CD14-positive monocyte (primary cell): ENCODE results near the gene CMSS1. TPM values are rescaled to one million over a fixed set of nuclear protein-coding genes. Genes with fewer than 3 reads are reported as not detected.

ENCODE experiments used
- DNase-seq, 3 donors: peaks; one replicate each; pipeline ENCODE4 v3.0.0-alpha.2; 2011 to 2022
- H2AFZ ChIP-seq: 2 replicates; pipeline ENCODE4 v1.6.0; 2012; ENCODE audit warnings: mild to moderate bottlenecking, low read depth, low read length, inconsistent platforms; ENCODE audit not compliant: insufficient read depth, poor library complexity, severe bottlenecking
- H3K27ac ChIP-seq, 2 donors: 1 replicate in 1 of 2; 2 replicates in 1 of 2; pipeline ENCODE4 v1.5.1; 2012 to 2013; ENCODE audit warnings: low read length in 2 of 2, control low read depth in 1 of 2, inconsistent platforms in 1 of 2, low read depth in 1 of 2, mild to moderate bottlenecking in 1 of 2
- H3K27me3 ChIP-seq, 2 donors: one replicate each; pipeline versions ENCODE4 v1.6.0 to v1.6.1; 2011 to 2013; ENCODE audit warnings: low read length in 2 of 2; ENCODE audit not compliant: control insufficient read depth in 2 of 2, insufficient read depth in 2 of 2
- H3K36me3 ChIP-seq, 2 donors: replicated peaks in 1 of 2; 1 replicate in 1 of 2; 2 replicates in 1 of 2; pipeline versions ENCODE4 v1.5.1 to v1.6.1; 2012 to 2013; ENCODE audit warnings: low read length in 2 of 2, control low read depth in 1 of 2, inconsistent platforms in 1 of 2, mild to moderate bottlenecking in 1 of 2; ENCODE audit not compliant: insufficient read depth in 2 of 2, control insufficient read depth in 1 of 2
- H3K4me1 ChIP-seq, 2 donors: 1 replicate in 1 of 2; 2 replicates in 1 of 2; pipeline versions ENCODE4 v1.5.1 to v1.6.1; 2012 to 2013; ENCODE audit warnings: low read length in 2 of 2, control low read depth in 1 of 2, inconsistent platforms in 1 of 2, mild to moderate bottlenecking in 1 of 2, moderate library complexity in 1 of 2; ENCODE audit not compliant: insufficient read depth in 2 of 2, control insufficient read depth in 1 of 2
- H3K4me2 ChIP-seq: replicated peaks from 2 replicates; pipeline ENCODE3; 2012; ENCODE audit warnings: low read length, moderate library complexity, mild to moderate bottlenecking; ENCODE audit not compliant: poor library complexity, severe bottlenecking; ENCODE audit errors: extremely low read depth
- H3K4me3 ChIP-seq, 3 experiments: fragments of 200-600 bp in 1 of 3; sonication (generic) in 1 of 3; replicated peaks in 1 of 3; 1 replicate in 2 of 3; 2 replicates in 1 of 3; pipeline ENCODE4 v1.5.1; 2011 to 2013; ENCODE audit warnings: low read length in 3 of 3, mild to moderate bottlenecking in 3 of 3, control low read depth in 2 of 3, low read depth in 2 of 3, inconsistent platforms in 1 of 3, moderate library complexity in 1 of 3
- H3K79me2 ChIP-seq: 2 replicates; pipeline ENCODE4 v1.6.0; 2012; ENCODE audit warnings: mild to moderate bottlenecking, control low read depth, inconsistent platforms, low read length, moderate library complexity; ENCODE audit not compliant: insufficient read depth
- H3K9ac ChIP-seq: 2 replicates; pipeline ENCODE4 v1.6.0; 2017; ENCODE audit warnings: low read length, mild to moderate bottlenecking; ENCODE audit not compliant: insufficient read depth, poor library complexity, severe bottlenecking
- H3K9me3 ChIP-seq, 2 donors: replicated peaks in 1 of 2; 1 replicate in 1 of 2; 2 replicates in 1 of 2; pipeline versions ENCODE4 v1.5.1 to v1.6.1; 2012 to 2013; ENCODE audit warnings: low read length in 2 of 2, control low read depth in 1 of 2; ENCODE audit not compliant: control insufficient read depth in 1 of 2, insufficient read depth in 1 of 2
- H4K20me1 ChIP-seq: 2 replicates; pipeline ENCODE4 v1.6.0; 2012; ENCODE audit warnings: mild to moderate bottlenecking, low read length, control low read depth, moderate library complexity; ENCODE audit not compliant: insufficient read depth
- H3K27ac Mint-ChIP-seq, 7 donors: one replicate each; pipeline ENCODE4 v1.8.0; 2020; ENCODE audit warnings: mild to moderate bottlenecking in 7 of 7, mixed read lengths in 7 of 7, moderate library complexity in 6 of 7, inconsistent platforms in 2 of 7
- H3K27me3 Mint-ChIP-seq, 3 donors: one replicate each; pipeline ENCODE4 v1.8.0; 2021 to 2022; ENCODE audit warnings: low read depth in 3 of 3, mild to moderate bottlenecking in 3 of 3, mixed read lengths in 3 of 3, moderate library complexity in 3 of 3, inconsistent platforms in 1 of 3
- H3K36me3 Mint-ChIP-seq, 2 donors: one replicate each; pipeline ENCODE4 v1.8.0; 2020; ENCODE audit warnings: mixed read lengths in 2 of 2, inconsistent platforms in 1 of 2, mild to moderate bottlenecking in 1 of 2
- H3K4me1 Mint-ChIP-seq: one replicate; pipeline ENCODE4 v1.8.0; 2020; ENCODE audit warnings: mild to moderate bottlenecking, mixed read lengths
- H3K4me3 Mint-ChIP-seq, 2 donors: one replicate each; pipeline ENCODE4 v1.8.0; 2020; ENCODE audit warnings: mild to moderate bottlenecking in 2 of 2, mixed read lengths in 2 of 2, moderate library complexity in 1 of 2
- H3K9me3 Mint-ChIP-seq, 7 donors: one replicate each; pipeline ENCODE4 v1.8.0; 2020 to 2022; ENCODE audit warnings: mixed read lengths in 7 of 7, mild to moderate bottlenecking in 6 of 7, moderate library complexity in 6 of 7, inconsistent platforms in 2 of 7
- WGBS: methylation state at CpG from one replicate; pipeline ENCODE4 v1.1.5; 2013; ENCODE audit warnings: missing lambda C conversion rate; ENCODE audit not compliant: insufficient coverage; 5-methylcytosine and 5-hydroxymethylcytosine counted together
- intact Hi-C, 2 donors: fragments of 100-400 bp; cut with micrococcal nuclease; formaldehyde crosslinking; loops; one replicate each; pipeline versions ENCODE4 v1.15.0 to v1.15.1; 2023
- polyA plus RNA-seq, 3 donors: library from polyadenylated mRNA; depleted of rRNA in 1 of 3; unstranded in 2 of 3; stranded (reverse) in 1 of 3; fragments of 300-500 nt in 2 of 3; fragments of >200 nt in 1 of 3; fragmentation: Illumina TruSeq in 2 of 3; gene quantifications; 1 replicate in 2 of 3; 2 replicates in 1 of 3; pipeline ENCODE4 v1.2.3, GENCODE V29; 2012 to 2021
- TF ChIP-seq, protein P1 (sequence below): fragments of 200-600 bp; IDR thresholded peaks from one replicate; pipeline ENCODE4 v1.8.0; 2022; ENCODE audit warnings: antibody characterized with exemption, mild to moderate bottlenecking

The CMSS1 gene
- polyA plus RNA-seq, 3 donors, result 1.1 to 3.6 (median 2.2) TPM

DNA sequence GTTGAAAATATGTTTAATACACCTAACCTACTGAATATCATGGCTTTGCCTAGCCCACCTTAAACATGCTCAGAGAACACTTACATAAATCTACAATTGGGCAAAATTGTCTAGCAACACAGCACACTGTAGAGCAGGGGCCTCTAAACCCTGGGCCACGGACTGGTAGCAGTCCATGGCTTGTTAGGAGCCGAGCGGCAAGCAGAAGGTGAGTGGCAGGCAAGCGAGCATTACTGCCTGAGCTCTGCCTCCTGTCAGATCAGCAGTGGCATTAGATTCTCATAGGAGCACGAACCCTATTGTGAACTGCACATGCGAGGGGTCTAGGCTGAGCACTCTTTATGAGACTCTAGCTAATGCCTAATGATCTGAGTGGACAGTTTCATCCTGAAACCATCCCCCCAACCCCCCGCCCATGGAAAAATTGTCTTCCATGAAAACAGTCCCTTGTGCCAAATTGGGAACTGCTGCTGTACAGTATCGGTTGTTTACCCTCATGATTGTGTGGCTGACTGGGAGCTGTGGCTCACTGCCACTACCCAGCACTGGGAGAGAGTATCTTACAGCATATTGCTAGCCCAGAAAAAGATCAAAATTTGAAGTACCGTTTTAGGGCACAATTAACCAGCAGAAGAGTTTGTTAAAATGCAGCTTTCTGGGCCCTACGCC, 26.1 kb downstream of the CMSS1 start:
- peaks cover 12% of the 10 kb centered on the region for H3K4me1 Mint-ChIP-seq

DNA sequence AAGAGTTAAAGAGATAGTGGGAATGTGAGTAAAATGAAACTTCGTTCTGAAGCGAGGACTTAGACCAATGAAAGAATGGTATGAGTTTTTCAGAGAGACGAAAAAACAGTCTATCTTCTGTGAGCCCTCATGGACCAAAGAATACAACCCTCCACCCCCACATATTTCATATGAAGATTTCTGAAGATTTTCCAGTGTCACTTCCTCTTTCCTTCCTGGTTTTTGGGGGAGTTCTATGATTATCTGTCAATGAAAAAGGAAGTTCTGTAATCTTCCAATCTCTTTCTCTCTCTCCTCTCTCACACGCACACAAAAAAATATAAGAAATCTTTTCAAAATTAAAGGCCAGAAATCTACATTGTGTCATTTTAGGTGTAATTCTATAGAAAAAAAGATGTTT, 27.7 kb downstream of the CMSS1 start:
- Histone ChIP-seq H3K27ac (no peak overlapping the region), H2AFZ (no peak overlapping the region), H3K79me2 (no peaks in the 10 kb centered on the region), H3K4me3 (no peak overlapping the region), H3K9ac (no peak overlapping the region), H4K20me1 (no peaks in the 10 kb centered on the region), H3K9me3 (no peaks in the 10 kb centered on the region), H3K27me3 (no peaks in the 10 kb centered on the region), H3K4me2 (peak overlapping the region; percentile 43), H3K4me1 (peaks cover 10% of the 10 kb centered on the region in 2 donors), H3K36me3 (no peaks in the 10 kb centered on the region)
- H3K36me3 Mint-ChIP-seq, result no peaks in the 10 kb centered on the region
- peak; percentile 13 to 57 (median 43) for DNase-seq
- peak overlapping the region in 1 of 7 donors; percentile 6 for H3K27ac Mint-ChIP-seq
- no peaks in the 10 kb centered on the region for H3K9me3 Mint-ChIP-seq
- H3K4me1 Mint-ChIP-seq, result peaks cover 12% of the 10 kb centered on the region
- peak overlapping the region in 1 of 2 donors; percentile 0 for H3K4me3 Mint-ChIP-seq
- TF ChIP-seq, protein P1, sequence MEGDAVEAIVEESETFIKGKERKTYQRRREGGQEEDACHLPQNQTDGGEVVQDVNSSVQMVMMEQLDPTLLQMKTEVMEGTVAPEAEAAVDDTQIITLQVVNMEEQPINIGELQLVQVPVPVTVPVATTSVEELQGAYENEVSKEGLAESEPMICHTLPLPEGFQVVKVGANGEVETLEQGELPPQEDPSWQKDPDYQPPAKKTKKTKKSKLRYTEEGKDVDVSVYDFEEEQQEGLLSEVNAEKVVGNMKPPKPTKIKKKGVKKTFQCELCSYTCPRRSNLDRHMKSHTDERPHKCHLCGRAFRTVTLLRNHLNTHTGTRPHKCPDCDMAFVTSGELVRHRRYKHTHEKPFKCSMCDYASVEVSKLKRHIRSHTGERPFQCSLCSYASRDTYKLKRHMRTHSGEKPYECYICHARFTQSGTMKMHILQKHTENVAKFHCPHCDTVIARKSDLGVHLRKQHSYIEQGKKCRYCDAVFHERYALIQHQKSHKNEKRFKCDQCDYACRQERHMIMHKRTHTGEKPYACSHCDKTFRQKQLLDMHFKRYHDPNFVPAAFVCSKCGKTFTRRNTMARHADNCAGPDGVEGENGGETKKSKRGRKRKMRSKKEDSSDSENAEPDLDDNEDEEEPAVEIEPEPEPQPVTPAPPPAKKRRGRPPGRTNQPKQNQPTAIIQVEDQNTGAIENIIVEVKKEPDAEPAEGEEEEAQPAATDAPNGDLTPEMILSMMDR, result no peak
- WGBS, result no CpG with 5 or more reads among the region's 4 CpGs
- peaks cover 0 to 1% (median 0%) of the 10 kb centered on the region in 3 donors for H3K27me3 Mint-ChIP-seq
- intact Hi-C loops, result loop anchor here in 1 of 2 donors (10.0 kb wide), 1 partner anchor 229 kb away; no protein-coding TSS in a partner anchor

More for the DNA sequence above, 26.1 kb downstream of the CMSS1 start:
- Histone ChIP-seq H3K4me2 (no peak overlapping the region), H4K20me1 (no peaks in the 10 kb centered on the region), H3K27ac (no peak overlapping the region), H3K27me3 (no peaks in the 10 kb centered on the region), H3K36me3 (no peaks in the 10 kb centered on the region), H3K79me2 (no peaks in the 10 kb centered on the region), H3K9ac (no peak overlapping the region), H3K4me1 (peaks cover 9 to 10% of the 10 kb centered on the region in 2 donors), H3K4me3 (no peak overlapping the region), H3K9me3 (no peaks in the 10 kb centered on the region), H2AFZ (no peak overlapping the region)
- 91% methylated on average over 10 of the region's 10 CpGs for WGBS
- H3K27me3 Mint-ChIP-seq, result peaks cover 0 to 1% (median 0%) of the 10 kb centered on the region in 3 donors
- no peak for DNase-seq
- TF ChIP-seq, protein P1, result peak; percentile 10
- H3K27ac Mint-ChIP-seq, result no peak overlapping the region
- H3K9me3 Mint-ChIP-seq, result no peaks in the 10 kb centered on the region
- H3K36me3 Mint-ChIP-seq, result no peaks in the 10 kb centered on the region
- intact Hi-C loops, result loop anchor here in 1 of 2 donors (10.0 kb wide), 1 partner anchor 231 kb away; no protein-coding TSS in a partner anchor
- no peak overlapping the region for H3K4me3 Mint-ChIP-seq
